Measurements from ENCODE around the gene SHROOM3. TPM values are rescaled to one million over a fixed set of nuclear protein-coding genes. Genes with fewer than 3 reads are reported as not detected.

SHROOM3 gene
- total and polyA plus RNA-seq, 2 of the 13 experiments (the other 11 are each of a cell fraction or from before 2014, with no cell fraction given): 0.01 TPM; not detected in 1

DNA sequence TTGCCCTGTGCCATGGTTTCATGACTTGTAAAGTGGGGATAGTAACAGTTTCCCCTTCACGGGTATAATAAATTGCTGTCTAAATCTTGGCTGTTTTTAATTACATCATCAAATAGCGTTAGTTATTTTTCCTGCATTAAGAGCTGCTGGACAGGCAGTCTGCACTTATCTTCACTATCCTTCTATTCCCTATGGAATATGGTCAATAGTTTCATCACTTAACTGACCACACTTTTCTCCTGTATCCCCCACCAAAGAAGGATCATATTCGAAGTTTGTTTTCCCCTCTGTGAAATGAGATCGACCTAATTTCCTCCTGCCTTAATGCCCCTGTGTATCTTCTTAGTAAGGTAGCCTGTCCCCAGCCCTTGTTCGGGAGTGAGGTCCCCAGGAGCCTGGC, 133.2 kb downstream of the SHROOM3 start:
- ATAC-seq (no peak), DNase-seq (ENCODE audit: low spot score) (no peak), FAIRE-seq (no peak)
- Histone ChIP-seq H3K4me2 (ENCODE audit: low read depth, low read length) (no peak overlapping the region), H3K27me3 (ENCODE audit: control insufficient read depth in 1 of 2, insufficient read depth in 2 of 2, low read length in 2 of 2) (no peaks in the 10 kb centered on the region; a peak in 1 of 5 replicates), H3K79me2 (ENCODE audit: insufficient read depth, low read length) (no peaks in the 10 kb centered on the region), H3K4me3 (replicated peaks in 1 of 3; ENCODE audit: insufficient read depth in 1 of 3, low read depth in 2 of 3, low read length in 3 of 3) (no peak overlapping the region), H4K20me1 (ENCODE audit: insufficient read depth, low read length) (no peaks in the 10 kb centered on the region), H2AFZ (ENCODE audit: low read length) (no peak overlapping the region), H3K9ac (ENCODE audit: insufficient read depth, low read depth, low read length) (no peak overlapping the region), H3K4me1 (ENCODE audit: insufficient read depth, low read length) (peaks cover 38% of the 10 kb centered on the region), H3K36me3 (replicated peaks in 1 of 2; ENCODE audit: control insufficient read depth in 1 of 2, insufficient read depth in 2 of 2, low read length in 2 of 2) (no peaks in the 10 kb centered on the region), H3K27ac (ENCODE audit: extremely low read length, insufficient read depth, low read length) (no peak overlapping the region), H3K9me3 (ENCODE audit: low read length) (no peaks in the 10 kb centered on the region)
- ChIA-PET POLR2A (no interaction called here), CTCF (ENCODE audit: low intra/inter-chr PET ratio, low total read pairs) (no interaction called here)
- no TSS peak for BruUV-seq (replicated peaks)
- in situ Hi-C loops (cut with HindIII; ENCODE audit: extremely low pct_ligation_motif_present, low pct_unique_long_range_greater_than_20kb): no loop called here
- intact Hi-C loops (cut with micrococcal nuclease; ENCODE audit: unreplicated experiment): no loop called here
- 26% methylated on average over 5 of the region's 5 CpGs for WGBS (ENCODE audit: low lambda C conversion rate)
- TF ChIP-seq, protein P1, sequence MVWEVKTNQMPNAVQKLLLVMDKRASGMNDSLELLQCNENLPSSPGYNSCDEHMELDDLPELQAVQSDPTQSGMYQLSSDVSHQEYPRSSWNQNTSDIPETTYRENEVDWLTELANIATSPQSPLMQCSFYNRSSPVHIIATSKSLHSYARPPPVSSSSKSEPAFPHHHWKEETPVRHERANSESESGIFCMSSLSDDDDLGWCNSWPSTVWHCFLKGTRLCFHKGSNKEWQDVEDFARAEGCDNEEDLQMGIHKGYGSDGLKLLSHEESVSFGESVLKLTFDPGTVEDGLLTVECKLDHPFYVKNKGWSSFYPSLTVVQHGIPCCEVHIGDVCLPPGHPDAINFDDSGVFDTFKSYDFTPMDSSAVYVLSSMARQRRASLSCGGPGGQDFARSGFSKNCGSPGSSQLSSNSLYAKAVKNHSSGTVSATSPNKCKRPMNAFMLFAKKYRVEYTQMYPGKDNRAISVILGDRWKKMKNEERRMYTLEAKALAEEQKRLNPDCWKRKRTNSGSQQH (CRISPR knock-in tag; IDR thresholded peaks at IDR 0.05; ENCODE audit: low read depth): no peak
- TF ChIP-seq SNAI1 (CRISPR knock-in tag; IDR thresholded peaks at IDR 0.05; ENCODE audit: borderline replicate concordance): no peak
- no peak for TF ChIP-seq ZFP36L1 (CRISPR knock-in tag; IDR thresholded peaks at IDR 0.05)
- no peak for TF ChIP-seq NFKBIZ (CRISPR knock-in tag; IDR thresholded peaks at IDR 0.05)
- TF ChIP-seq, protein P2, sequence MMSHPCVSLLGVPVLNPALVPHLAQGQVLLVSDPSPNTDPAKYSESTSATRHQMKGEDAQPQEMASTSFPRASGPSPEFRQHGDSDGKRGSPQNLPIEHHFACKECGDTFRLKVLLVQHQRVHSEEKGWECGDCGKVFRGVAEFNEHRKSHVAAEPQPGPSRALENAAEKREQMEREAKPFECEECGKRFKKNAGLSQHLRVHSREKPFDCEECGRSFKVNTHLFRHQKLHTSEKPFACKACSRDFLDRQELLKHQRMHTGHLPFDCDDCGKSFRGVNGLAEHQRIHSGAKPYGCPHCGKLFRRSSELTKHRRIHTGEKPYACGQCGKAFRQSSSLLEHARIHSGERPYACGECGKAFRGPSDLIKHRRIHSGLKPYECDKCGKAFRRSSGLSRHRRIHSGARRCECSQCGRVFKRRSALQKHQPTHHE (CRISPR knock-in tag; IDR thresholded peaks at IDR 0.05; ENCODE audit: borderline replicate concordance): no peak
- no peak for TF ChIP-seq ZNF207 (IDR thresholded peaks at IDR 0.05; ENCODE audit: borderline replicate concordance)
- TF ChIP-seq SOX5 (CRISPR knock-in tag; IDR thresholded peaks at IDR 0.05; ENCODE audit: borderline replicate concordance): no peak
- TF ChIP-seq, protein P3, sequence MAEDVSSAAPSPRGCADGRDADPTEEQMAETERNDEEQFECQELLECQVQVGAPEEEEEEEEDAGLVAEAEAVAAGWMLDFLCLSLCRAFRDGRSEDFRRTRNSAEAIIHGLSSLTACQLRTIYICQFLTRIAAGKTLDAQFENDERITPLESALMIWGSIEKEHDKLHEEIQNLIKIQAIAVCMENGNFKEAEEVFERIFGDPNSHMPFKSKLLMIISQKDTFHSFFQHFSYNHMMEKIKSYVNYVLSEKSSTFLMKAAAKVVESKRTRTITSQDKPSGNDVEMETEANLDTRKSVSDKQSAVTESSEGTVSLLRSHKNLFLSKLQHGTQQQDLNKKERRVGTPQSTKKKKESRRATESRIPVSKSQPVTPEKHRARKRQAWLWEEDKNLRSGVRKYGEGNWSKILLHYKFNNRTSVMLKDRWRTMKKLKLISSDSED (CRISPR knock-in tag; IDR thresholded peaks at IDR 0.05): no peak
- TF ChIP-seq PHF8 (CRISPR knock-in tag; IDR thresholded peaks at IDR 0.05): no peak
- no peak for TF ChIP-seq ZNF781 (CRISPR knock-in tag; IDR thresholded peaks at IDR 0.05; ENCODE audit: borderline replicate concordance, not compliant biosample characterization)
- TF ChIP-seq ZNF468 (CRISPR knock-in tag; IDR thresholded peaks at IDR 0.05): no peak
- no peak for TF ChIP-seq AGO1 (IDR thresholded peaks at IDR 0.05; ENCODE audit: low read depth, low read length, poor library complexity, severe bottlenecking)
- TF ChIP-seq RNF2 (conservative IDR thresholded peaks at IDR 0.05; ENCODE audit: low read depth): no peak
- no peak for TF ChIP-seq TOPORS (CRISPR knock-in tag; IDR thresholded peaks at IDR 0.05)
- TF ChIP-seq, protein P4, sequence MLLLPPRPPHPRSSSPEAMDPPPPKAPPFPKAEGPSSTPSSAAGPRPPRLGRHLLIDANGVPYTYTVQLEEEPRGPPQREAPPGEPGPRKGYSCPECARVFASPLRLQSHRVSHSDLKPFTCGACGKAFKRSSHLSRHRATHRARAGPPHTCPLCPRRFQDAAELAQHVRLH (CRISPR knock-in tag; IDR thresholded peaks at IDR 0.05; ENCODE audit: borderline replicate concordance, low read depth): no peak
- TF ChIP-seq WIZ (CRISPR knock-in tag; IDR thresholded peaks at IDR 0.05): no peak
- TF ChIP-seq MAFF (IDR thresholded peaks at IDR 0.05; ENCODE audit: low read depth, low read length): no peak
- no peak for TF ChIP-seq FLYWCH1 (CRISPR knock-in tag; IDR thresholded peaks at IDR 0.05)
- TF ChIP-seq JDP2 (CRISPR knock-in tag; IDR thresholded peaks at IDR 0.05; ENCODE audit: borderline replicate concordance): no peak

Measured in HepG2 (cell line).